ENCODE data around the gene LINGO1.

Gene LINGO1

DNA sequence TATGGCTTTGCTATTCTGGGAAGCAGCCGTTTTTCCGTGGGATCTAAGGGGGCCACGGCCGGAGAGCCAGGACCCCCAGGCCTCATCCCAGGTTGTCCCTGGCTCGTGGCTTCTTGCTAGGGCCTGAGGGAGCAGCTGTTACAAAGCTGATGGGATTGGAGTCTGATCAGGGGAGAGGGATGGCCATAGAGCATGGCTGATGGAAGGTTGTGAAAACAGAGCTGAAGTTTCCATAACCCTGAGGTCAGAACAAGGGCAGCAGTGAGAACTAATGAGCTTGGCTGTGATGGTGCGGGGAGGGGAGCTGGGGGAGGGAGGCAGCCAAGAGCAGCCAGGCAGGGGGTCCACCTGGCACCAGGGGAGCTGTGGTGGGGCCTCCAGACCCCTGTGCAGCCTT is 63.0 kb downstream of the LINGO1 start:
- no peak for DNase-seq (ENCODE audit: low read depth)

DNA sequence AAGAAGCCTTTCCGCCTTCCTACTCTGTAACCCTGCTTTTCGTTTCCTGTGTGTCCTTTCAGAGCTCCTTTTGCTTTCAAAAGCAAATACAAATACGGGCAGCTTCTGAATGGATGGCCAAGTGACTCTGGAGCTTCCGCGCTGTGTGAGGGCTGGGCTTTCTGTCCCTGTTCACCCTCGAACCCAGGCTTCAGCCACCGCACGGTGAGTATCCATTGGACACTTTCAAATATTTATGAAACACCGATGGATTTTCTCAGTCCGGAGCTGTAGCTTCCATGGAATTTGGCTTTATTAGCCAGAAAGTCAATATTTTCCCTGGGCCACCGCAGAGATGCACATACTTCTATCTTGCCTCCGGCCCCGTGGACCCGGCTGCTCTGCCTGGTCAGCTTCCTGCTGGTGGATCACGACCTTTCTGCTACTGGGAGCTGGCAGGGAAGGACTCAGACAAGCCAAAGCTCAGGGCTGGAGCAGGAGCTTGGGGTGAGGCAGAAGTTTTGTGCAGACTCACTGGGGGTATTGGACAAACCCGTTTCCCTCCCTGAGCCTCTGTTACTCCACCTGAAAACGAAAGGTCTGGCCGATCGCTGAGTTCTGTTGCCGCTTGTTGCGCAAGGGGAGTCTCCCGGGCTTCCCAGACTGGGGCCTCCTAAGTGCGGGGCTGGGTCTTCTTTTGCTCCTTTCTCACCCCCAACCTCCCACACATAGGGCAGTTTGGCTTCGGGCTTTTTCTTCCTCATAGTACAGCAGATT is 63.6 kb downstream of the LINGO1 start:
- DNase-seq (ENCODE audit: low read depth): no peak

DNA sequence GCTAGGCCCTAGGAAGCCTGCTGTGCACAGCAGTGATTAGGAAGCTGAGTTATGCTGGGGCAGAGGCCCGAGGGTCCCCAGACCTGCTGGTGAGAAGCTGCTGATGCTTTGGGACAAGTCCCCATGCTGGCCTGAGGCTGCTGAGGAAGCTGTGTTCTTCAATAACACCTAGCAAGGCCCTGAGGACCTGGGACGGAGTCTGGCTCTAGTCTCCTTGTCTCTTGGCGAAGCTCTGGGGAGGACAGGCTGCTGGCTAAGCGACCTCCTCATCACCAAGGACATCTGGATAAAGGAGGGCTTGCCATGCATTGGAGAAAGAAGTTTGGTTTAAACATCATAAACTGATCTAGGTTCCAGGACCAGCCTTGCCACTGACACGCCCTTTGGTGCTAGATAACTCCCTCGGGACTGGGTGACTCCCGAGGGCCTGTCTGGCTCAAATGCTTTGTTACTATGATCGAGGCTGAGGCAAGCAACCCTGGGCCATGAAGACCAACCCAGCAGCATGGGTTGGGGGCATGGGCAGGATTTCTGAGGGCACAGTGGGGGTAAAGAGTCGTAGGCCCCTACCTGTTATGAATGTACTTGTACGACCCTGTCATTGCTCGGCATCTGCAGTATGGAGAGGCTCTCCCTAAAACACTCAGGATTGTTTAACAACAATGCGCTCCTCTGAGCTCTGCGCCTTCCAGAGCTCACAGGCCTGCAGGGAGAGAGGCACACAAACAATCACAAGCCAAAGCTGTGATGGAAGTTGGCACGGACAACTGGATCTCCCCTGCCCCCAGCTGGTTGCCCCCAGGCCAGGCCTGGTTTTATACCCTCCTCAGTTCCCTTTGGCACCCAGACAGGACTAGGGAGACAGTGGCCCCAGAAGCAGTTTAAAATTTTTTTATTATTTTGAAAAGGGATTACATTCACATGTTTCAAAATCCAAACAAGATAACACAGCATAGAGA is 64.4 kb downstream of the LINGO1 start:
- DNase-seq (ENCODE audit: low read depth): no peak

DNA sequence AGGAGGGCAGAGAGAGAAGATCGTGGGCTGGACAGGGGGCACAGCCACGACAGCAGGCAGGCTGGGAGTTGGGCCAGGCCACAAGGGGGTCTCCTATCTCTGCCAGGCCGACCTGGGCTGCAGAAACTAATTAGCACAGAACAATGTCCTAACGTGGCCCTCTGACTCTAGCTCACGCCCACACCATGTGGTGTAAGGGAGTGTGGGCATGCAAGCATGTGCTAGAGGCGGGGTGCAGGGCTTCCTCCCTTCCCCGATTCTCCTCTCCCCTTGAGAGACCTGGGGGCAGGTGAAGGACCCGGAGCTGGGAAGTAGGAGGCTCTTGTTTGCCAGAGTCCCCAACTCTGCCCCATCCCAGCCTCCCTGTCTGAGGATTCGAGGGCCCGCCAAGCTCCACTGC is 65.5 kb downstream of the LINGO1 start:
- DNase-seq (ENCODE audit: low read depth): no peak

DNA sequence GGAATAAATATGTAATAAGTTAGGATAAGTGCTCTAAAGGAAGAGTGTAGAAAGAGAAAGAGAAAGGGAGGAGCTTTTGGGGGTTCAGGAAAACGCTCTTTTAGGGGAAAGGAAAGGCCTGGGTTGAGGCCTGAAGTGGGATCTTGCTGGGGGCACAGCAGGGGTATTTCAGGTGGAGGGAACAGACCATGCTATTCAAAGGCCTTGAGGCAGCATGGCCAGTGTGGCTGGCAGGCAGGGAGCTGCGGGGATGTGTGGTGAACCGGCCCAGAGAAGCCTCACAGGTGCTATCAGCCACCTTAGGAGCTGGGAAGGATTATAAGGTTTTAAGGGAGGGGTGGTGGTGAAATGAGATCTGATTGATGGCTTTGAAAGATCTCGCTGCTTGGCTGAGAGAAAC is 66.6 kb downstream of the LINGO1 start:
- no peak for DNase-seq (ENCODE audit: low read depth)

DNA sequence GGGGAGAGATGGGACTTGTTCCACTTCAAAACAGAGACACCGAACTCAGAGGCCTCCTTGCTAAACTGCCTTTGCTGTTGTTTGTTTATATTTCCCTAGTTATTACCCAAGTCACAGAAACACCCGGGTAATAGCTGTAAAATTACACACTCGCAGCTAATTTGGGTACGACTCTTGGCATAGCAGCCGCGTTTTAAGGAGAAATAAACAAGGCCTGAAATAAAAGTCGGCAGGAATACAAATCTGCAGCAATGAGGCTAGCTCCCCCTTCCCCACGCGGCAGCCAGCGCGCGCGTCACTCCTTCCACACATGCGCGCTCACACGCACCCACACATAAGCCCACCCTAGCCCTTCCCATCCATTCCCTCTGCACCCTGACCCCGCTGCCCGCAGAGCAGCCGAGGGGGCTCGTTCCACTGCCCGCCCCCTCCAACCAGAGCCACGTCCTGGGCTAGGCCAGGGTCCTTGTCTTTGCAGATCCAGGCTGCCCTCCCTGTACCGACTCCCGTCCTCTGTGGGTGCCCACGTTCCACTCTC is 67.3 kb downstream of the LINGO1 start:
- no peak for DNase-seq (ENCODE audit: low read depth)

DNA sequence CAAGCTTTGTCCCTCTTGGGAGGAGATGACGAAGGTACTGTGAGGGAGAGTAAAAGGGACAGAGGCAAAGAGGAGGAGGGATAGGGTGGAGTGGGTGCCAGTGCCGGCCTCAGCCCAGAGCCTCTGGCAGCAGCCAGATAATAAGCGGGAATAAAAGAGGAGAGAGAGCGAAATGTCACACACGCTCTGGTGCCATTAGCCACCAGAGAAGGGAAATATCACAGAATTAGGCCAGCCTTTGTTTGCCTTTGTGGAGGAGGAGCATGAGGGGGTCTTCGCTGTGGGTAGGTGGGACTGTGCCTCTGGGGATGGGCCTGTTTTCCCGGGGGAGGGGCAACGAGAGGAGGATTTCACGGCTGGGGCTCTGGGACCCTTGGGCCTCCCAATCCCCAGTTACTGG is 67.8 kb downstream of the LINGO1 start:
- DNase-seq (ENCODE audit: low read depth): no peak

DNA sequence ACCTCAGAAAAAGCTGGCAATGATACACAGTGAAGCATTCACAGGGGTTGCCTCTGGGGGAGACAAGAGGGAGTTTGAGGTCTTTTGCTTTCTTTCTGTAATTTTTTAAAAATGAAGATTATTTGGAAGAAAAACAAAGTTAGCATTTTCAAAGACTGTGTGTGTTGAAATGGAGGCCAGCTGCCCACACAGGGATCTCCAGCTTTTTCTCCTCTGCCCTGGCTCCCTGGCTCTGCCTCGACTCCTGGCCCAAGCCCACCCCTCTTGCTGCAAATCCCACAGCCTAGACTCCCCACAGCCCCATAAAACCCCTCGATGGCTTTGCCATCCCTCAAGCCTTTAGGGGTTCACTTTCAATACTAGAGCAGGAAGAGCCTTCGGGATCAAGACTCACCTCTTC is 68.4 kb downstream of the LINGO1 start:
- DNase-seq (ENCODE audit: low read depth): no peak

DNA sequence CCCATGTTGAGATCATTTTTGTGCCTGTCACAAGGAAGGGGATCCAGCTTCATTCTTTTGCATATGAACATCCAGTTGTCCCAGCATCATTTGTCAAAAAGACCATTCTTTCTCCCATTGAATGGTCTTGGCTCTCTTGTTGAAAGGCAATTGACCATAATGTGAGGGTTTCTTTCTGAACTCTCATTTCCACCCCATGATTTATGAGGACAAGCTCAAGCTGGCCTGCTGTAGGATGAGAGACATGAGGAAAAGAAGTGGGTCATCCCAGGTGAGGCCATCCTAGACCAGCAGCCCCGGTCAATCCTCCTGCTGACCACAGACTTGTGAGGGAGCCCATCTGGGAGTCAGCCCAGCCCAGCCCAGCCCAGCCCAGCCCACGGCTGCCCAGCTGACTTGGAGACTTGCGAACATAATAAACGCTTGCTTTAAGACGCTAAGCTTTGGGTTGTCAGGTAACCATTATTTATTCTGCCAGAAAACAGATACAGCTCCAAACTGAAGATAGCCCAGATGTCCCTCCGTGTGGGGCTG is 69.0 kb downstream of the LINGO1 start:
- DNase-seq (ENCODE audit: low read depth): no peak

All from activated T-helper 9 cell treated with anti-CD3 and anti-CD28 coated beads, Interleukin-2, amount 50 U/mL, for 16 hours (primary cell).